Type B pancreatic cell (in vitro differentiated cells): ENCODE measurements around the gene ZNF516. TPM values are rescaled to one million over a fixed set of nuclear protein-coding genes. Genes with fewer than 3 reads are reported as not detected.

Experiments used
- DNase-seq: peaks from one replicate; pipeline ENCODE4 v3.0.0; 2021; ENCODE audit warnings: mixed read lengths; ENCODE audit not compliant: unreplicated experiment; ENCODE audit errors: extremely low spot score
- H3K27ac Mint-ChIP-seq: 2 replicates; pipeline ENCODE4 v1.8.0; 2021; ENCODE audit warnings: mild to moderate bottlenecking, mixed read lengths
- H3K27me3 Mint-ChIP-seq: 2 replicates; pipeline ENCODE4 v1.8.0; 2021; ENCODE audit warnings: mixed read lengths
- H3K36me3 Mint-ChIP-seq: 2 replicates; pipeline ENCODE4 v1.8.0; 2021; ENCODE audit warnings: mixed read lengths
- H3K4me1 Mint-ChIP-seq: one replicate; pipeline ENCODE4 v1.8.0; 2021; ENCODE audit warnings: mixed read lengths; ENCODE audit not compliant: unreplicated experiment
- H3K4me3 Mint-ChIP-seq: 2 replicates; pipeline ENCODE4 v1.8.0; 2021; ENCODE audit warnings: mild to moderate bottlenecking, mixed read lengths
- H3K9me3 Mint-ChIP-seq: 2 replicates; pipeline ENCODE4 v1.8.0; 2021; ENCODE audit warnings: mixed read lengths
- total RNA-seq: library from RNA; stranded (reverse); gene quantifications from 2 replicates; pipeline ENCODE4 v1.2.1, GENCODE V29; 2021; ENCODE audit warnings: low replicate concordance
- TF ChIP-seq, protein P1 (sequence below): fragments of 200-600 bp; sonication (generic); conservative IDR thresholded peaks from 2 replicates; pipeline ENCODE4 v1.5.0; 2021; ENCODE audit warnings: antibody characterized with exemption, mild to moderate bottlenecking

Gene ZNF516
- total RNA-seq, 1 donor from 2014 or later: 71.2 TPM

DNA sequence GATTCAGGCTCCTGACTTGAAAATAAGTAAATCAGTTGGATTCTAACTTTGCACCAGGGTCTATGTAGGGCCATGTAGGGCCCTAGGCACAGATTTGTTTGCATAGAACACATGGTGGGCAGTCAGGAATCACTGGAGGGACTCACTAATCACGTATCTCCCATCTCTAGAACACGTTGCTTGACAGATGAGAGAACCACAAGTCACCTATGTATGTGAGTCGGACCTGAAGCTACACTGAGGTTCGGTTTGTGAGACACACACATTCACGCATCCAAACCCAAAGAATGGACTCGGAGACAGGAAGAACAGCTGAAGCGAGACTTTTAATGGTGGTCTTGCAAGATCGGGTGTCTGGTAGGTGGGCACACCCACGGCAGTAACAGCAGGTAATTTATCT, 157.0 kb downstream of the ZNF516 start:
- Mint-ChIP-seq H3K27ac (no peak overlapping the region), H3K4me1 (no peaks in the 10 kb centered on the region), H3K4me3 (no peak overlapping the region), H3K36me3 (no peaks in the 10 kb centered on the region), H3K9me3 (no peaks in the 10 kb centered on the region), H3K27me3 (no peaks in the 10 kb centered on the region)
- no peak for DNase-seq
- TF ChIP-seq, protein P1, sequence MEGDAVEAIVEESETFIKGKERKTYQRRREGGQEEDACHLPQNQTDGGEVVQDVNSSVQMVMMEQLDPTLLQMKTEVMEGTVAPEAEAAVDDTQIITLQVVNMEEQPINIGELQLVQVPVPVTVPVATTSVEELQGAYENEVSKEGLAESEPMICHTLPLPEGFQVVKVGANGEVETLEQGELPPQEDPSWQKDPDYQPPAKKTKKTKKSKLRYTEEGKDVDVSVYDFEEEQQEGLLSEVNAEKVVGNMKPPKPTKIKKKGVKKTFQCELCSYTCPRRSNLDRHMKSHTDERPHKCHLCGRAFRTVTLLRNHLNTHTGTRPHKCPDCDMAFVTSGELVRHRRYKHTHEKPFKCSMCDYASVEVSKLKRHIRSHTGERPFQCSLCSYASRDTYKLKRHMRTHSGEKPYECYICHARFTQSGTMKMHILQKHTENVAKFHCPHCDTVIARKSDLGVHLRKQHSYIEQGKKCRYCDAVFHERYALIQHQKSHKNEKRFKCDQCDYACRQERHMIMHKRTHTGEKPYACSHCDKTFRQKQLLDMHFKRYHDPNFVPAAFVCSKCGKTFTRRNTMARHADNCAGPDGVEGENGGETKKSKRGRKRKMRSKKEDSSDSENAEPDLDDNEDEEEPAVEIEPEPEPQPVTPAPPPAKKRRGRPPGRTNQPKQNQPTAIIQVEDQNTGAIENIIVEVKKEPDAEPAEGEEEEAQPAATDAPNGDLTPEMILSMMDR: no peak

DNA sequence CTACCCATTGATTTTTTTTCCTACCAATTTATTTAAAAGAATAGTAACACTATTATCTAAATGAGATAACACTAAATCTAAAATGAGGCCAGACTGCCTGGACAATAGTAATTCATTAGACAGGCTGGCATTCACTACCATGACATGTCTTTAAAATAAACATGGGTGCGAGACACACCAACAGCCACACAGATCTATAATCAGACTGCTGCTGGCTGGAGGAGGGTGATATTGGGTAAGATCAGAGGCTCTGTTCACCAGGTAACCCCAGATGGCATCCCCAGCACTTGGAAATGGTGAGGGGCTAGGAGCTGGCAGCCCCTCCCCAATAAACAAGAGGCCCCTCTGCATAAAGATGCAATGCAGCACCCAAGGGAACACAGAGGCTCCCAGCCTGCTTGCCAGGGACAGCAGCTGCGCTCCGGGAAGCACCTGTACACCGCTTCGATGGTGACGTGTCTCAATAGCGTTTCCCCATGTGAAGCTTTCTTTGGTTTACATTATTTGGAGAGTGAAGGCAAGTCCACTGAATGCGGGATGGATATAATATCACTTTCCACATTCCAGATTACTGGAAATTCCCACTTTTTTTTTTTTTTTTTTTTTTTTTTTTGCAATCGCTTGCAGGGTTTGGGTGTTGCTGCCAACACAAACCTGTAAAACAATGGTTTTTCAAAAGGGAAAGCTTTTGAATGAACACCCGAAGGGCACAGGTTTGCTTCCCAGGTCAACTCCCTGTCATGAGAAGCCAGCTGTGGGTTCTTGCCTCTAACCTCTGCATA, 159.0 kb downstream of the ZNF516 start:
- Mint-ChIP-seq H3K4me1 (no peaks in the 10 kb centered on the region), H3K27me3 (no peaks in the 10 kb centered on the region), H3K4me3 (no peak overlapping the region), H3K27ac (no peak overlapping the region), H3K36me3 (no peaks in the 10 kb centered on the region), H3K9me3 (peaks cover 13% of the 10 kb centered on the region)
- no peak for DNase-seq
- TF ChIP-seq, protein P1: no peak

DNA sequence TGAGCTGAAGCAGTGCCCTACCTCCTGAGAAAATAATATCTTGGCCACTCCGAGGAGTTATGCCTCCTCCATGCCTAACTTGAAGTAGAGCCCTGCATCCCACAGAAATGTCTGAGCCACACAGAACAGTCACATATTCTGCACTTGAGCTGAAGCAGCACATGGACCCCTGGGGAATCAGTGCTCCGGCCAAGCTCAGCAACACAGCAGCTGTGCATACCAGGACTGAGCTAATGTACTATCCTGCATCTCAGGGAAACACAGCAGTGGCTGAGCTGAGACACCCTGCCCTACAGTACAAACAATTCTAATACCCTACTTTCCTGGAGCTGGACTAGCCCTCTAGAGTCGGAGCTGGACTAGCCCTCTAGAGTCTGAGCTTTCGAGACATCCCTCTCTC, 166.9 kb downstream of the ZNF516 start:
- peaks cover 4% of the 10 kb centered on the region for H3K36me3 Mint-ChIP-seq
- DNase-seq: no peak
- no peaks in the 10 kb centered on the region for H3K4me1 Mint-ChIP-seq
- peaks cover 24% of the 10 kb centered on the region for H3K9me3 Mint-ChIP-seq
- H3K27ac Mint-ChIP-seq: no peak overlapping the region
- TF ChIP-seq, protein P1: no peak
- H3K27me3 Mint-ChIP-seq: peaks cover 8% of the 10 kb centered on the region
- H3K4me3 Mint-ChIP-seq: no peak overlapping the region

DNA sequence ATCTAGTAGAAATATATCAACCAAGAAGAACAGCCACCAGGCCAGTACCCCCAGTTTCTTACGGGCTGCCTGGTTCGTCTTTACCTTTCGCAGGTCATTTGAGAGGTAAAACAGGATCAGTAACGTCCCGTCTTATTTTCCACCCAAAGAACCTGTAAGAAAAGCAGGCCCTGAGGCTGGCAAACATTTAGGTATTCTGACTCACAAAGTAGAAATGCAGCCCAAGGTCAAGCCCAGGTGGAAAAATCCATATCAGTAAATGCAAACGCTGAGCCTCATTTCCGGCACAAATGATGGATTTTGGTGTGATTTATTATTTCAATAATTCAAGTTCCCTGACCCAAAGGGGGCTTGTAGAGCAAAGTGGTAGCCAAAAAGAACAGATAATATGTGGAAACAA, 171.2 kb downstream of the ZNF516 start:
- Mint-ChIP-seq H3K36me3 (no peaks in the 10 kb centered on the region), H3K4me3 (no peak overlapping the region), H3K27ac (no peak overlapping the region), H3K9me3 (no peaks in the 10 kb centered on the region), H3K27me3 (peaks cover 4% of the 10 kb centered on the region), H3K4me1 (no peaks in the 10 kb centered on the region)
- DNase-seq: no peak
- TF ChIP-seq, protein P1: no peak

DNA sequence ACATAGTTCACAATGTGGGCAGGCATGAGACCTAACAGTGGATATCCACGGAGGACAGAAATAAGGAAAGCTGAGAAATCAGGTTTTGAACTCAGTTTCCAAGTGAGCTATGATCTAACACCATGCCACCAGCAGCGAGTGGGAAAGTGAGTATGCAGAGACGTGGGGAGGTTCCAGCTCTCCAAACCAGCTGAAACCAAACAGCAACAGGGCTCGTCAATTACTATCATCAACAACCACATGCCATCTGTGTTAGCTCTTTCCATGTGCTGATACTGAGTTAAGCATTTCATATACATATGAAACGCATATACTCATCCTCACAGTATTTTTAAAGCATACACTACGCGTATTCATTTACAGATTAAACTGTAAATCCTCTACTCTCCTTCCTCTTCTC, 172.4 kb downstream of the ZNF516 start:
- Mint-ChIP-seq H3K27ac (no peak overlapping the region), H3K4me1 (no peaks in the 10 kb centered on the region), H3K27me3 (no peaks in the 10 kb centered on the region), H3K36me3 (no peaks in the 10 kb centered on the region), H3K9me3 (no peaks in the 10 kb centered on the region), H3K4me3 (no peak overlapping the region)
- TF ChIP-seq, protein P1: no peak
- DNase-seq: no peak
